Measurements from ENCODE around the gene CPB1. TPM values are rescaled to one million over a fixed set of nuclear protein-coding genes. Genes with fewer than 3 reads are reported as not detected.

CPB1 gene
- total and polyA plus RNA-seq, 2 of the 8 experiments (the other 6 are each of a cell fraction or from before 2014, with no cell fraction given): not detected

DNA sequence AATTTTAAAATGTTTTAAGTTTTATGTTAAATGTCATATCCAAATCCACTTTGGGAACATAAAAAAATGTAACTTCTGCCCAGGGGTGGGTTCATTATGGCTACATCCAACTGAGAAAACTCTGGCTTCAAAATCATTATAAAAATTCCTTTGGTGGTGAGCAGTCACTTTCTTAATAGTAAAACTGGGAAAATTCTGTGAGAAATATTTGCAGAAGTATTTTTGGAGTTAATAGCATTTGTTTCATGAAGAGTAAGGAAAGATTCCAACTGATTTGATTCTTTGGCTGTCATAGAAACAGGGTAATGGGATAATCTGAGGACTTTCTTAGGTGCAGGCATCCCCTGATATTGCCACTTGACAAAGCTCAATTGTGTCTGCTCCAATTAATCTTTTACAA, 76.3 kb downstream of the CPB1 start:
- H3K56ac ChIP-seq (replicated peaks; ENCODE audit: insufficient read length, low read depth, low read length): no peak overlapping the region
- no peak overlapping the region for H2AK5ac ChIP-seq (ENCODE audit: low read depth, low read length)
- H3K4me3 ChIP-seq (ENCODE audit: extremely low read depth in 1 of 4, insufficient read depth in 2 of 4, low read depth in 3 of 4, low read length in 4 of 4): no peak overlapping the region
- H2BK12ac ChIP-seq (ENCODE audit: low read depth, low read length): no peak overlapping the region
- no peak for DNase-seq (ENCODE audit: low read depth in 1 of 2, low spot score in 2 of 2)
- no peak overlapping the region for H2BK15ac ChIP-seq (ENCODE audit: low read length)
- FAIRE-seq: no peak
- H3K18ac ChIP-seq (ENCODE audit: extremely low read depth, low read length): no peak overlapping the region
- H3K23me2 ChIP-seq (ENCODE audit: low read depth, low read length): no peaks in the 10 kb centered on the region
- H3K4me2 ChIP-seq (ENCODE audit: insufficient read depth in 1 of 2, low read depth in 2 of 2, low read length in 2 of 2): no peak overlapping the region
- ChIA-PET POLR2A (ENCODE audit: partially characterized antibody) (no interaction called here), CTCF (ENCODE audit: partially characterized antibody) (interaction anchor here (0.6 kb wide), 1 partner anchor 28 kb away, joined by 5 read pairs; no protein-coding TSS in a partner anchor)
- H2BK20ac ChIP-seq (ENCODE audit: low read length): no peak overlapping the region
- H3K4me1 ChIP-seq (replicated peaks in 1 of 4; ENCODE audit: control insufficient read depth in 3 of 4, insufficient read depth in 4 of 4, low read length in 3 of 4): no peaks in the 10 kb centered on the region
- no peak overlapping the region for H4K5ac ChIP-seq (ENCODE audit: insufficient read length, low read depth, low read length)
- H3K14ac ChIP-seq (ENCODE audit: insufficient read length): no peak overlapping the region
- H3K27ac ChIP-seq (ENCODE audit: low read depth, low read length): no peak overlapping the region
- no peak overlapping the region for H4K91ac ChIP-seq (replicated peaks; ENCODE audit: insufficient read length, low read length)
- no peak overlapping the region for H2AFZ ChIP-seq (ENCODE audit: low read length)
- no peak for TF ChIP-seq TAF7 (optimal IDR thresholded peaks at IDR 0.05; ENCODE audit: borderline replicate concordance, low read depth, low read length)
- TF ChIP-seq MAFK (IDR thresholded peaks at IDR 0.05; ENCODE audit: low read depth, low read length): no peak
- no peak for TF ChIP-seq ASH2L (IDR thresholded peaks at IDR 0.05; ENCODE audit: low read length)
- TF ChIP-seq RNF2 (IDR thresholded peaks at IDR 0.05; ENCODE audit: borderline replicate concordance, low read depth, low read length, missing control alignments, poor library complexity, severe bottlenecking): no peak
- no peaks in the 10 kb centered on the region for H3K36me3 ChIP-seq (ENCODE audit: control insufficient read depth in 2 of 4, insufficient read depth in 4 of 4, low read length in 3 of 4)
- no peak overlapping the region for H2BK5ac ChIP-seq (ENCODE audit: low read depth, low read length)
- no peak overlapping the region for H3K23ac ChIP-seq (ENCODE audit: insufficient read length)
- H3K4ac ChIP-seq (replicated peaks; ENCODE audit: insufficient read length, low read depth, low read length): no peak overlapping the region
- H3K9me3 ChIP-seq (ENCODE audit: insufficient read depth in 2 of 2, low read depth in 1 of 2, low read length in 1 of 2): no peaks in the 10 kb centered on the region
- no peaks in the 10 kb centered on the region for H3K79me1 ChIP-seq (ENCODE audit: low read depth, low read length)
- H3K9ac ChIP-seq (replicated peaks in 1 of 4; ENCODE audit: extremely low read depth in 1 of 4, low read depth in 3 of 4, low read length in 3 of 4): no peak overlapping the region
- H3K79me2 ChIP-seq (ENCODE audit: control insufficient read depth in 1 of 2, insufficient read depth in 2 of 2, low read length in 2 of 2): no peaks in the 10 kb centered on the region
- no peaks in the 10 kb centered on the region for H3K27me3 ChIP-seq (replicated peaks in 1 of 4; ENCODE audit: control insufficient read depth in 3 of 4, extremely low read depth in 1 of 4, insufficient read depth in 3 of 4, low read length in 3 of 4)
- no peak overlapping the region for H4K8ac ChIP-seq (ENCODE audit: extremely low read depth, insufficient read depth, low read length)
- no peaks in the 10 kb centered on the region for H4K20me1 ChIP-seq (replicated peaks in 1 of 2; ENCODE audit: control insufficient read depth in 1 of 2, insufficient read depth in 2 of 2, low read length in 2 of 2)
- no peak overlapping the region for H2BK120ac ChIP-seq (replicated peaks; ENCODE audit: low read depth, low read length)
